CD4-positive, alpha-beta T cell treated with Interleukin-4 for 1 hour (primary cell): ENCODE data around the gene PID1.

ENCODE experiments used
- DNase-seq, 2 donors: peaks; one replicate each; pipeline ENCODE4 v3.0.0-alpha.2; 2020 to 2022

The PID1 gene

DNA sequence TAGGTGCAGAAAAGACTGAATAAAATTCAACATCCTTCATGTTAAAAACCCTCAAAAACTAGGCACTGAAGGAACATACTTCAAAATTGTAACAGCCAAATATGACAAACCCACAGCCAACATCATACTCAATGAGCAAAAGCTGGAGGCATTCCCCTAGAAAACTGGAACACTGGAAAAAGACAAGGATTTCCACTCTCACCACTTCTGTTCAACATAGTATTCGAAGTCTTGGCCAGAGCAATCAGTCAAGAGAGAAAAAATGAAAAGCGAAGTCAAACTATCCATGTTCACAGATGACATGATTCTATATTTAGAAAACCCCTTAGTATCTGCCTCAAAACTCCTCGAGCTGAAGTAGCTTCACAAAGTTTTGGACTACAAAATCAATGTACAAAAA lies 282.3 kb downstream of the PID1 start:
- no peak for DNase-seq

DNA sequence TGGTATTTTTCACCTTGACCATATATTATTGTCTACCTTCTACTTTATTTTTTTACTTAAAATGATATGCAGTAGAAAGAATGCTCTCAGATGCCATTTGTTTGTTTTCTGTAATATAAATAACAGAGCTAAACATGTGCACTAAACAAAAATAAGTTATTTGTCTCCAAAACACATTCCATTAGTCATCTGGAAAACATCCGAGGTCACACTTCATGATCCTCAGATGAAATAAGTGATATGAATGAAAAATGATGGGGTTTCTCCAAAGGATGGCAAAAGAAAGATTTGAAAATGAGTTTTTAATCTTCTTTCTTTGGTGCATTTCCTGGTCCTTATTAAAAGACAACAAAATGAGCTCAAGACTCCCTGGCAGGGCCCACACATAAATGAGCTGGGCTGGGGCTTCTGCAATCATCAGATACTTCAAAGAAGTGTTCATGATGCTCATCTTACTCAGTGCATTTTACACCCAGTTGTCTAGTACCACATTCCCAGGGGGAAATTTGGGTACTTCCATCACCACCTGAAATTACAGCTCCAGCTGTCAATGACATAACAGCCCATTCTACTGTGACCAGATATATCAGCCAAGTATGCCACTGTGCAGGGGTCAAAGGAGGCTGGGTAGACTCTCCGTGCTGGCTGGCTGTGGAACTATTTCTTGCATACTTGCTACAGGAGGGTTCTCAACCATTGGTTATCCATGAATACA lies 283.5 kb downstream of the PID1 start:
- DNase-seq = no peak

DNA sequence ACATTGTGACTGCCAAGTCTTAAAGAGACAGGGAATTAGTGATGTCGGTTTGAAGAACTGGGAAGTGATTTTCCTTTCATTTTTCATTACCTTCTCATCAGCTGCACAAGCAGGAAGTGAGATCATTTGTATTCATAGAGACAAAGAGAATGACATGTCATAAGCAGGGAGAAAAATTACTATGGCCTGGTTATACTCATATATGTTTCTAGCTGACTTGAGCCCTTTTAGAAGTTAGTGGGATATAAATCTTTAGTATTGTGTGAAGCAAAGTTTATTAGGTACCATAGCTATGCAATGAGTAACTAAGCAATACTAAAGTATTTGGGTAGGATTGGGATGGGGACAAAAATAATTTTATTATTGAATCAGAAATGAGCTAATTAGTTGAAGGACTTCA lies 284.1 kb downstream of the PID1 start:
- no peak for DNase-seq

DNA sequence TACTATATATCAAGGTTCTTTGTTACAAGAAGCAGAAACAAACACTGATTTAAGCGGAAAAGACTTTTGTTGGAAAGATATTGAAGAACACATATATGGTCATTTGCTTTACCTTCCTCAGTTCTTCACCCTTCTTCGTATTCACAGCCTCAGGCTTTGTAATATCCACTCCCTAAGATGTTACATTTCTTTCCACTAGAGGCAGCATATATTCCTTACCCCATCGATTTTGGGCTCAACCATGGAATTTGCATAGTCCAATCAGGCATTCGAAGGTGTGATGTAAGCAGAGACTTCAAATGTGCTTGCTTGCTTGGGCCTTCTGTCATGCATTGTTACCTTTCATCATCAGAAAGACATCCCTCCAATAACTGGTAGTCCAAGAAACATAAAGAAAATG lies 287.4 kb downstream of the PID1 start:
- DNase-seq = no peak

DNA sequence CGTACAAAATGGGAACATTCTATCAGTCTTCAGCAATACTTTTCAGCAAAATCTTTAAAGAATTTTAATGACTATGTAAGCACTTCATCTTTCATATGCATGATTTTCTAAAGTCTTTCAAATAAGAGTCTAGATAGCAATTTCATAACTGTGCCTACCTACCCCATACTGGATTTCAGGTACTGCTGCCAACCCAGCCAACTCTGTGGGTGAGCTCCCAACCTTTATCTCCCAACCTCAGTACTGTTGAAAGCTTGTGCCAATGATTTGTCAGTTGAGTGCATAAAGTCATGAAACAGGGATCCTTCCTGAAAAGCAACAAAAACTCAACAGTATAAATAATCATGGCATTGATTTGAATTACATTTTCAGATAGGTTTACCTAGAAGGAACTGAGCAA lies 296.9 kb downstream of the PID1 start:
- no peak for DNase-seq
